HepG2 (cell line): ENCODE measurements around the gene ENPP4. TPM values are rescaled to one million over a fixed set of nuclear protein-coding genes. Genes with fewer than 3 reads are reported as not detected.

Source experiments
- ATAC-seq: fragments of 200-7000 bp; cut with Tn5 transposase; 3 replicates; pipeline ENCODE4 v1.9.1; 2020; ENCODE audit warnings: mild to moderate bottlenecking, moderate library complexity
- BruUV-seq: library from RNA; stranded (reverse); fragments of 400-500 nt; replicated peaks from 2 replicates; lab custom pipeline; 2021; lab: Mats Ljungman, UMichigan
- CTCF ChIA-PET: fragments of 300-600 bp; formaldehyde crosslinking; extraction: SDS; loops from one replicate; lab custom pipeline; 2021; ENCODE audit warnings: low total read pairs, inconsistent platforms, low intra/inter-chr PET ratio; lab: Yijun Ruan, JAX
- POLR2A ChIA-PET: fragments of 350-600 bp; sonication (Branson Sonifier 250); formaldehyde crosslinking; loops from one replicate; lab custom pipeline; 2020; ENCODE audit warnings: antibody characterized with exemption, inconsistent platforms; lab: Yijun Ruan, JAX
- DNase-seq: peaks from one replicate; pipeline ENCODE4 v3.0.0-alpha.2; 2015; ENCODE audit warnings: low spot score
- FAIRE-seq: peaks from 3 replicates; lab custom pipeline; 2011; peaks lifted over from hg19 to GRCh38; lab: Jason Lieb, UNC
- H2AFZ ChIP-seq: one replicate; pipeline ENCODE4 v1.6.1; 2011; ENCODE audit warnings: low read length, inconsistent platforms
- H3K27ac ChIP-seq: fragments of 300-600 bp; 3 replicates; pipeline ENCODE4 v1.8.0; 2011; ENCODE audit warnings: mixed run types, mild to moderate bottlenecking, mixed read lengths, low read length, inconsistent platforms; ENCODE audit not compliant: insufficient read depth; ENCODE audit errors: extremely low read length
- H3K27me3 ChIP-seq, 2 experiments: fragments of 200-600 bp in 1 of 2; 2 replicates in 1 of 2; 3 replicates in 1 of 2; pipeline versions ENCODE4 v1.6.0 to v1.8.0; 2011; ENCODE audit warnings: low read length in 2 of 2, mild to moderate bottlenecking in 2 of 2, moderate library complexity in 2 of 2, inconsistent platforms in 1 of 2; ENCODE audit not compliant: insufficient read depth in 2 of 2, control insufficient read depth in 1 of 2
- H3K36me3 ChIP-seq, 2 experiments: fragments of 200-600 bp in 1 of 2; replicated peaks in 1 of 2; 2 replicates in 1 of 2; 3 replicates in 1 of 2; pipeline versions ENCODE4 v1.5.1 to v1.8.0; 2011; ENCODE audit warnings: low read length in 2 of 2, inconsistent platforms in 1 of 2; ENCODE audit not compliant: insufficient read depth in 2 of 2, control insufficient read depth in 1 of 2
- H3K4me1 ChIP-seq: 2 replicates; pipeline ENCODE4 v1.5.1; 2012; ENCODE audit warnings: low read length, inconsistent platforms; ENCODE audit not compliant: insufficient read depth
- H3K4me2 ChIP-seq: 2 replicates; pipeline ENCODE4 v1.6.0; 2011; ENCODE audit warnings: low read depth, low read length, inconsistent platforms
- H3K4me3 ChIP-seq, 3 experiments: fragments of 200-600 bp in 1 of 3; sonication (generic), shearing (Covaris generic) in 1 of 3; replicated peaks in 1 of 3; 2 replicates each; pipeline ENCODE4 v1.5.1; 2011 to 2016; ENCODE audit warnings: low read length in 3 of 3, inconsistent platforms in 2 of 3, low read depth in 2 of 3, mild to moderate bottlenecking in 2 of 3, control low read depth in 1 of 3, mixed read lengths in 1 of 3; ENCODE audit not compliant: insufficient read depth in 1 of 3
- H3K79me2 ChIP-seq: one replicate; pipeline ENCODE4 v1.6.1; 2011; ENCODE audit warnings: low read length, inconsistent platforms; ENCODE audit not compliant: insufficient read depth
- H3K9ac ChIP-seq: 2 replicates; pipeline ENCODE4 v1.6.0; 2011; ENCODE audit warnings: mild to moderate bottlenecking, low read depth, low read length, inconsistent platforms; ENCODE audit not compliant: insufficient read depth
- H3K9me3 ChIP-seq: 2 replicates; pipeline ENCODE4 v1.5.1; 2012; ENCODE audit warnings: mild to moderate bottlenecking, low read length
- H4K20me1 ChIP-seq: 2 replicates; pipeline ENCODE4 v1.6.0; 2011; ENCODE audit warnings: inconsistent platforms, mild to moderate bottlenecking, low read length, moderate library complexity; ENCODE audit not compliant: insufficient read depth
- AGO1 ChIP-seq: fragments of 200-400 bp; formaldehyde crosslinking; IDR thresholded peaks from 2 replicates; pipeline ENCODE4 v1.6.1; 2017; ENCODE audit warnings: mild to moderate bottlenecking, low read depth, low read length, moderate library complexity; ENCODE audit not compliant: poor library complexity, severe bottlenecking
- MAFK ChIP-seq, 2 experiments: IDR thresholded peaks in 1 of 2; conservative IDR thresholded peaks in 1 of 2; 2 replicates each; pipeline ENCODE4 v1.6.1; 2011; ENCODE audit warnings: improper control_type of control experiment in 2 of 2, low read length in 2 of 2
- SMARCE1 ChIP-seq: fragments of 450-650 bp; IDR thresholded peaks from 2 replicates; pipeline ENCODE4 v1.6.1; 2017; ENCODE audit warnings: borderline replicate concordance
- TOPORS ChIP-seq: sonication (generic); formaldehyde crosslinking; IDR thresholded peaks from 2 replicates; pipeline ENCODE4 v1.8.0; 2023; ENCODE audit warnings: mild to moderate bottlenecking, missing genetic modification reagents
- ZNF234 ChIP-seq: sonication (generic); formaldehyde crosslinking; conservative IDR thresholded peaks from 2 replicates; pipeline ENCODE4 v1.5.1; 2020; ENCODE audit warnings: mild to moderate bottlenecking, missing genetic modification reagents
- ZNF710 ChIP-seq: sonication (generic); formaldehyde crosslinking; IDR thresholded peaks from 2 replicates; pipeline ENCODE4 v1.5.0; 2020; ENCODE audit warnings: mild to moderate bottlenecking, missing genetic modification reagents, borderline replicate concordance
- WGBS: methylation state at CpG from one replicate; pipeline ENCODE4 v1.1.6; 2017; ENCODE audit warnings: low lambda C conversion rate; 5-methylcytosine and 5-hydroxymethylcytosine counted together
- in situ Hi-C: cut with HindIII; loops from 2 replicates; pipeline ENCODE4 v1.10.0; 2017; ENCODE audit warnings: low pct_unique_long_range_greater_than_20kb; ENCODE audit not compliant: extremely low pct_ligation_motif_present
- intact Hi-C: fragments of 100-400 bp; cut with micrococcal nuclease; formaldehyde crosslinking; loops from one replicate; pipeline ENCODE4 v1.10.0; 2022; ENCODE audit not compliant: unreplicated experiment
- polyA plus RNA-seq, 8 experiments: library from polyadenylated mRNA; depleted of rRNA in 3 of 8; stranded (reverse) in 7 of 8; unstranded in 1 of 8; fragments of >200 nt; fragmentation: Illumina TruSeq in 4 of 8; extraction: Trizol in 4 of 8; gene quantifications; 2 replicates each; pipeline versions ENCODE4 v1.2.1 to v1.2.3, GENCODE V29; 2011 to 2016; ENCODE audit warnings: low read depth in 4 of 8, missing spikeins in 1 of 8, mixed read lengths in 1 of 8; ENCODE audit not compliant: insufficient read depth in 1 of 8
- total RNA-seq, 5 experiments: library from RNA; depleted of rRNA; stranded (reverse); fragments of >200 nt; fragmentation: Illumina TruSeq; extraction: Trizol; gene quantifications; 2 replicates each; pipeline ENCODE4 v1.2.3, GENCODE V29; 2016; ENCODE audit warnings: low read depth in 1 of 5
- TF ChIP-seq, protein P1 (sequence below): IDR thresholded peaks from 2 replicates; pipeline ENCODE4 v1.6.1; 2016; ENCODE audit warnings: mild to moderate bottlenecking, missing biosample characterization, missing genetic modification reagents

The ENPP4 gene
- total and polyA plus RNA-seq, 2 of the 13 experiments (the other 11 are each of a cell fraction or from before 2014, with no cell fraction given), result 0.04 to 0.38 TPM

- no peak overlapping the region for H3K27ac ChIP-seq
- no peaks in the 10 kb centered on the region for H3K36me3 ChIP-seq
- no peak overlapping the region for H2AFZ ChIP-seq
- H3K9me3 ChIP-seq, result no peaks in the 10 kb centered on the region
- POLR2A ChIA-PET, result no interaction called here
- ATAC-seq, result no peak
- no peak overlapping the region for H3K9ac ChIP-seq
- BruUV-seq, result no TSS peak
- H3K79me2 ChIP-seq, result no peaks in the 10 kb centered on the region
- no peak overlapping the region for H3K4me2 ChIP-seq
- no peak for DNase-seq
- no peaks in the 10 kb centered on the region for H3K4me1 ChIP-seq
- no peaks in the 10 kb centered on the region for H3K27me3 ChIP-seq
- no peak overlapping the region for H3K4me3 ChIP-seq
- no peak for TF ChIP-seq AGO1
- TF ChIP-seq, protein P1, sequence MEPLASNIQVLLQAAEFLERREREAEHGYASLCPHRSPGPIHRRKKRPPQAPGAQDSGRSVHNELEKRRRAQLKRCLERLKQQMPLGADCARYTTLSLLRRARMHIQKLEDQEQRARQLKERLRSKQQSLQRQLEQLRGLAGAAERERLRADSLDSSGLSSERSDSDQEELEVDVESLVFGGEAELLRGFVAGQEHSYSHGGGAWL (CRISPR knock-in tag), result no peak
- TF ChIP-seq TOPORS (CRISPR knock-in tag), result no peak
- no peak for TF ChIP-seq MAFK (conservative IDR thresholded peaks at IDR 0.05 in 1 of 2, IDR thresholded peaks at IDR 0.05 in 1 of 2; ENCODE audit: low read length in 2 of 2)
- no peak for TF ChIP-seq ZNF710 (CRISPR knock-in tag)
- TF ChIP-seq SMARCE1, result no peak
- TF ChIP-seq ZNF234, result no peak
- intact Hi-C loops (no loop called here), in situ Hi-C loops (no loop called here)
- CTCF ChIA-PET, result no interaction called here
- FAIRE-seq, result no peak
- WGBS, result 62% methylated on average over 1 of the region's 1 CpG
- no peaks in the 10 kb centered on the region for H4K20me1 ChIP-seq
These were observed 14.2 kb upstream of the ENPP4 start for GRCh38 chr6:46115634-46116033.
